ENCODE data around the gene GRHPR. TPM values are rescaled to one million over a fixed set of nuclear protein-coding genes. Genes with fewer than 3 reads are reported as not detected.

GRHPR gene
- total and polyA plus RNA-seq, 2 of the 4 experiments (the other 2 are of a cell fraction): 182 to 191 TPM

- H2BK20ac ChIP-seq (ENCODE audit: low read depth, low read length): no peak overlapping the region
- no peaks in the 10 kb centered on the region for H3K9me3 ChIP-seq (ENCODE audit: control insufficient read depth, insufficient read depth, low read length)
- peaks cover 48% of the 10 kb centered on the region for H4K20me1 ChIP-seq (ENCODE audit: insufficient read depth, low read length)
- H3K9me1 ChIP-seq (ENCODE audit: insufficient read depth, low read length): peaks cover 17% of the 10 kb centered on the region
- H3K56ac ChIP-seq (ENCODE audit: extremely low read depth, insufficient read depth, low read length): no peak overlapping the region
- no peak overlapping the region for H2AK5ac ChIP-seq (ENCODE audit: low read depth, low read length)
- H3K4me1 ChIP-seq (ENCODE audit: control insufficient read depth, insufficient read depth, low read length): peaks cover 10% of the 10 kb centered on the region
- in situ Hi-C loops (cut with MboI; ENCODE audit: low sequenced_read_pairs) (no loop called here), dilution Hi-C loops (cut with HindIII; ENCODE audit: low sequenced_read_pairs, unreplicated experiment) (no loop called here), intact Hi-C loops (cut with micrococcal nuclease) (no loop called here)
- no peak overlapping the region for H2BK120ac ChIP-seq (ENCODE audit: low read depth, low read length)
- peak; percentile 56 for ATAC-seq (ENCODE audit: low read depth)
- H3K36me3 ChIP-seq (ENCODE audit: control insufficient read depth, insufficient read depth, low read length): peaks cover 4% of the 10 kb centered on the region; the same call in 1 of the 2 replicates
- H3K14ac ChIP-seq (replicated peaks; ENCODE audit: low read depth, low read length): no peak overlapping the region
- BruUV-seq (replicated peaks): no TSS peak
- TF ChIP-seq POLR2A (IDR thresholded peaks at IDR 0.05; ENCODE audit: low read depth, low read length) (no peak), RFX5 (IDR thresholded peaks at IDR 0.05; ENCODE audit: low read depth, low read length) (no peak), FOS (IDR thresholded peaks at IDR 0.05; ENCODE audit: low read depth, low read length) (no peak), NFE2L2 (IDR thresholded peaks at IDR 0.05; ENCODE audit: low read depth, low read length) (no peak), MAFK (IDR thresholded peaks at IDR 0.05; ENCODE audit: low read depth, low read length) (no peak), BHLHE40 (IDR thresholded peaks at IDR 0.05; ENCODE audit: low read depth, low read length) (no peak), MXI1 (IDR thresholded peaks at IDR 0.05; ENCODE audit: borderline replicate concordance, low read depth, low read length) (no peak), MAZ (IDR thresholded peaks at IDR 0.05; ENCODE audit: borderline replicate concordance, low read depth, low read length) (no peak), RAD21 (IDR thresholded peaks at IDR 0.05; ENCODE audit: low read length) (no peak), SMC3 (IDR thresholded peaks at IDR 0.05; ENCODE audit: low read depth, low read length) (no peak), USF2 (IDR thresholded peaks at IDR 0.05; ENCODE audit: low read depth, low read length) (no peak), CHD1 (IDR thresholded peaks at IDR 0.05; ENCODE audit: low read depth, low read length) (no peak), RCOR1 (IDR thresholded peaks at IDR 0.05; ENCODE audit: insufficient replicate concordance, low read length) (no peak), CEBPB (IDR thresholded peaks at IDR 0.05; ENCODE audit: low read depth, low read length) (no peak)
- TF ChIP-seq, protein P1, sequence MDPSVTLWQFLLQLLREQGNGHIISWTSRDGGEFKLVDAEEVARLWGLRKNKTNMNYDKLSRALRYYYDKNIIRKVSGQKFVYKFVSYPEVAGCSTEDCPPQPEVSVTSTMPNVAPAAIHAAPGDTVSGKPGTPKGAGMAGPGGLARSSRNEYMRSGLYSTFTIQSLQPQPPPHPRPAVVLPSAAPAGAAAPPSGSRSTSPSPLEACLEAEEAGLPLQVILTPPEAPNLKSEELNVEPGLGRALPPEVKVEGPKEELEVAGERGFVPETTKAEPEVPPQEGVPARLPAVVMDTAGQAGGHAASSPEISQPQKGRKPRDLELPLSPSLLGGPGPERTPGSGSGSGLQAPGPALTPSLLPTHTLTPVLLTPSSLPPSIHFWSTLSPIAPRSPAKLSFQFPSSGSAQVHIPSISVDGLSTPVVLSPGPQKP (IDR thresholded peaks at IDR 0.05; ENCODE audit: borderline replicate concordance, low read depth, low read length): no peak
- TF ChIP-seq, protein P2, sequence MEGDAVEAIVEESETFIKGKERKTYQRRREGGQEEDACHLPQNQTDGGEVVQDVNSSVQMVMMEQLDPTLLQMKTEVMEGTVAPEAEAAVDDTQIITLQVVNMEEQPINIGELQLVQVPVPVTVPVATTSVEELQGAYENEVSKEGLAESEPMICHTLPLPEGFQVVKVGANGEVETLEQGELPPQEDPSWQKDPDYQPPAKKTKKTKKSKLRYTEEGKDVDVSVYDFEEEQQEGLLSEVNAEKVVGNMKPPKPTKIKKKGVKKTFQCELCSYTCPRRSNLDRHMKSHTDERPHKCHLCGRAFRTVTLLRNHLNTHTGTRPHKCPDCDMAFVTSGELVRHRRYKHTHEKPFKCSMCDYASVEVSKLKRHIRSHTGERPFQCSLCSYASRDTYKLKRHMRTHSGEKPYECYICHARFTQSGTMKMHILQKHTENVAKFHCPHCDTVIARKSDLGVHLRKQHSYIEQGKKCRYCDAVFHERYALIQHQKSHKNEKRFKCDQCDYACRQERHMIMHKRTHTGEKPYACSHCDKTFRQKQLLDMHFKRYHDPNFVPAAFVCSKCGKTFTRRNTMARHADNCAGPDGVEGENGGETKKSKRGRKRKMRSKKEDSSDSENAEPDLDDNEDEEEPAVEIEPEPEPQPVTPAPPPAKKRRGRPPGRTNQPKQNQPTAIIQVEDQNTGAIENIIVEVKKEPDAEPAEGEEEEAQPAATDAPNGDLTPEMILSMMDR (conservative IDR thresholded peaks at IDR 0.05; ENCODE audit: low read depth, low read length): no peak
- ChIA-PET POLR2A (ENCODE audit: unreplicated experiment) (no interaction called here), CTCF (no interaction called here)
- no peak overlapping the region for H3K18ac ChIP-seq (ENCODE audit: low read depth, low read length)
- no peaks in the 10 kb centered on the region for H3K27me3 ChIP-seq (ENCODE audit: control insufficient read depth, insufficient read depth, low read length)
- no peak overlapping the region for H3K4me2 ChIP-seq (ENCODE audit: low read depth, low read length)
- no peak overlapping the region for H2BK15ac ChIP-seq (ENCODE audit: low read depth, low read length)
- peak; percentile 14 for DNase-seq
- no peak overlapping the region for H2BK5ac ChIP-seq (ENCODE audit: low read depth, low read length, poor library complexity, severe bottlenecking)
- H4K8ac ChIP-seq (ENCODE audit: low read depth in 2 of 2, low read length in 2 of 2): no peak overlapping the region
- H3K27ac ChIP-seq (ENCODE audit: insufficient read depth, low read length): no peak overlapping the region
- no peak overlapping the region for H3K23ac ChIP-seq (ENCODE audit: low read depth, low read length)
- H3K79me1 ChIP-seq (ENCODE audit: low read depth in 1 of 2, low read length in 2 of 2): peaks cover 32 to 88% of the 10 kb centered on the region in 2 experiments
- no peak overlapping the region for H4K91ac ChIP-seq (ENCODE audit: insufficient read depth, low read depth, low read length)
- no peak overlapping the region for H4K5ac ChIP-seq (ENCODE audit: low read depth, low read length)
- no peak overlapping the region for H2AK9ac ChIP-seq (replicated peaks; ENCODE audit: low read depth, low read length, poor library complexity)
- no peak overlapping the region for H2AFZ ChIP-seq (replicated peaks; ENCODE audit: low read length, poor library complexity)
- no peak overlapping the region for H3K4me3 ChIP-seq (ENCODE audit: insufficient read depth, low read depth, low read length)
- no peak overlapping the region for H3K4ac ChIP-seq (ENCODE audit: low read depth, low read length)
- H3K9ac ChIP-seq (ENCODE audit: low read depth, low read length): no peak overlapping the region
These were observed 31.7 kb downstream of the GRHPR start for GRCh38 chr9:37454238-37454637.
